Brain microvascular endothelial cell (primary cell): ENCODE results near the gene GIPC2.
A peak's percentile ranks its signal among the peaks of the same experiment; 100 is the strongest.

ENCODE experiments used
- DNase-seq: peaks from one replicate; pipeline ENCODE4 v3.0.0-alpha.2; 2020
- H3K27ac ChIP-seq: fragments of 250-450 bp; sonication (Bioruptor Pico); 2 replicates; pipeline ENCODE4 v1.5.1; 2020; ENCODE audit warnings: mild to moderate bottlenecking, moderate library complexity
- H3K27me3 ChIP-seq: fragments of 250-450 bp; sonication (Bioruptor Pico); replicated peaks from 2 replicates; pipeline ENCODE4 v1.5.1; 2020; ENCODE audit warnings: mild to moderate bottlenecking
- H3K36me3 ChIP-seq: fragments of 250-450 bp; sonication (Bioruptor Pico); replicated peaks from 2 replicates; pipeline ENCODE4 v1.5.1; 2020; ENCODE audit warnings: mild to moderate bottlenecking
- H3K4me3 ChIP-seq: 2 replicates; pipeline ENCODE4 v1.5.1; 2011; ENCODE audit warnings: low read depth, mild to moderate bottlenecking, control low read depth, low read length, moderate library complexity
- CTCF ChIP-seq: IDR thresholded peaks from 2 replicates; pipeline ENCODE4 v1.5.1; 2011; ENCODE audit warnings: low read depth, mild to moderate bottlenecking, moderate library complexity, low read length, control low read depth, inconsistent platforms; ENCODE audit errors: missing control alignments
- in situ Hi-C: cut with HindIII; loops from 2 replicates; pipeline ENCODE4 v1.10.0; 2017; ENCODE audit warnings: low sequenced_read_pairs, low pct_ligation_motif_present

GIPC2 gene

GRCh38 chr1:78038491-78038939 lies 7.3 kb upstream of the GIPC2 start:
- Histone ChIP-seq H3K27me3 (no peaks in the 10 kb centered on the region), H3K36me3 (no peaks in the 10 kb centered on the region), H3K4me3 (no peak overlapping the region), H3K27ac (peak overlapping the region; percentile 57)
- in situ Hi-C loops = no loop called here
- TF ChIP-seq CTCF = no peak
- DNase-seq = no peak

- Histone ChIP-seq H3K27ac (no peak overlapping the region), H3K27me3 (no peaks in the 10 kb centered on the region), H3K36me3 (no peaks in the 10 kb centered on the region), H3K4me3 (no peak overlapping the region)
- in situ Hi-C loops = no loop called here
- no peak for TF ChIP-seq CTCF
- no peak for DNase-seq
Measured at GRCh38 chr1:78040484-78041089, 5.2 kb upstream of the GIPC2 start.

- in situ Hi-C loops = no loop called here
- no peak for TF ChIP-seq CTCF
- DNase-seq = no peak
Measured at GRCh38 chr1:78043436-78043835, 2.3 kb upstream of the GIPC2 start.

DNA sequence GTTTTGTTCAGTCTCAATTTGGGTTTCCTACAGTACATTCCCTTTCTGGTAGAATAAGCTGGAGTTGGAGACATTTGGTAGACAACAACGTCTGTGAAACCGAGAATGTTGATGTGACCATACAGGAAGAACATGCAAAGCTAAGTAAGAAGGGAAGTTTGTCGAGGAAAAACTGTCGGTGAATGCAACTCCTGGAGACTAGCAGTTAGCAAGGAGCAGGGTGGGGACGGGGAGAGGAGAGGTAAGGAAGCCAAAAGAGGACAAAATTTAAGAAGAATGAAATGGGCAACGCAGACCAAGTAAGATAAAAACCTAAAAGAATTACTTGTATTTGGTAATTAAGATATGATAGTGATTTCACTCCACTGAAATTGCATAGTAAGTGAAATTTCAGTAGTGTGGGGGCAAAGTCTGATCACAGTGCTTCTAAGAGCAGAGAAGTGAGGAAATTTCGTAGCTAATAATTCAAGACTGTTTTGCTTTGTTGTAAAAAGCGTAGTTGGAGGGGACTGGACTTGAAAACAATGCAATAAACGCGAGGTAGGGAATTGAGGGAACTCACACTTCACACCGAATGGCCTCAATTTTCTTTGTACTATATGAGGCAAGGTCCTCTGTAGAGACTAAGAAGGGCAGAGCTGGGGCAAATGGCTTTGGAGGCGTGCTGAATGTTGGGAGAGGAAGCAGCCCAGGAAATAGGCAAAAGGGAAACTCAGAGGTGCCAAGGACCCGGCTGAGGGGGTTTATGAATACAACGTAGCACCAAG lies 787 bp upstream of the GIPC2 start:
- in situ Hi-C loops = no loop called here
- Histone ChIP-seq H3K36me3 (no peaks in the 10 kb centered on the region), H3K27ac (no peak overlapping the region), H3K4me3 (no peak overlapping the region), H3K27me3 (no peaks in the 10 kb centered on the region)
- DNase-seq = no peak
- TF ChIP-seq CTCF = no peak

More at GRCh38 chr1:78043436-78043835, 2.3 kb upstream of the GIPC2 start:
- H3K4me3 ChIP-seq = no peak overlapping the region
- no peaks in the 10 kb centered on the region for H3K36me3 ChIP-seq
- no peaks in the 10 kb centered on the region for H3K27me3 ChIP-seq
- no peak overlapping the region for H3K27ac ChIP-seq

GRCh38 chr1:78045563-78045925 lies 222 bp upstream of the GIPC2 start:
- no peaks in the 10 kb centered on the region for H3K36me3 ChIP-seq
- no peaks in the 10 kb centered on the region for H3K27me3 ChIP-seq
- in situ Hi-C loops = no loop called here
- H3K4me3 ChIP-seq = peak overlapping the region; percentile 63
- no peak overlapping the region for H3K27ac ChIP-seq
- DNase-seq = no peak
- no peak for TF ChIP-seq CTCF
